Tibial nerve (tissue), 4 donors: ENCODE measurements around the gene ZNF3.

Source experiments
- EP300 ChIP-seq, 2 donors: sonication (generic); formaldehyde crosslinking; IDR thresholded peaks; one replicate each; pipeline ENCODE4 v1.6.1; 2017; ENCODE audit warnings: antibody characterized with exemption in 2 of 2, mild to moderate bottlenecking in 1 of 2
- POLR2A ChIP-seq, 2 donors: fragments of 450-650 bp; IDR thresholded peaks; one replicate each; pipeline ENCODE4 v1.6.1; 2017; ENCODE audit warnings: antibody characterized with exemption in 2 of 2, mild to moderate bottlenecking in 2 of 2, moderate library complexity in 2 of 2
- TF ChIP-seq, protein P1 (sequence below), 5 experiments: fragments of 200-600 bp in 3 of 5; fragments of 450-650 bp in 2 of 5; sonication (generic) in 3 of 5; IDR thresholded peaks; one replicate each; pipeline ENCODE4 v1.5.1; 2016 to 2019; ENCODE audit warnings: antibody characterized with exemption in 5 of 5, mild to moderate bottlenecking in 3 of 5, moderate library complexity in 2 of 5

DNA sequence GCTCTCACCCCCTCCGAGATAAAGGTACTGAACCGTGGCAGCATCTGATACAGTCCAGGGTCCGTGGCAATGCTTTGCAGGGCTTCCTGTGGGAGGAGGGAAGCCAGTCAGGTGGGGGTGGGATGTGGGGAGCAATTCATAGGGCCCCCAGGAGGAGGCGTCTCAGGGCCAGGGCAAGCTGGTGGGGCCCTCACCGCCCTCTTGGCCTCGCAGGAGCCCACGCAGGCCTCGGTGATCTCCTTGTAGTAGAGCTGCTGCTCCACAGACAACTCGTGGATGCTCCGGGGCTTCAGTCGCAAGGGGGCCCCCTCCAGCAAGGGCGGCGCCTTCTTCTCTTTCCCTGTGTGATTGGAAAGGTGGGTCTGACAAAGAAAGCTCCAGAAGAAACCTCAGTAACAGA lies 30.4 kb upstream of the ZNF3 start:
- TF ChIP-seq, protein P1, sequence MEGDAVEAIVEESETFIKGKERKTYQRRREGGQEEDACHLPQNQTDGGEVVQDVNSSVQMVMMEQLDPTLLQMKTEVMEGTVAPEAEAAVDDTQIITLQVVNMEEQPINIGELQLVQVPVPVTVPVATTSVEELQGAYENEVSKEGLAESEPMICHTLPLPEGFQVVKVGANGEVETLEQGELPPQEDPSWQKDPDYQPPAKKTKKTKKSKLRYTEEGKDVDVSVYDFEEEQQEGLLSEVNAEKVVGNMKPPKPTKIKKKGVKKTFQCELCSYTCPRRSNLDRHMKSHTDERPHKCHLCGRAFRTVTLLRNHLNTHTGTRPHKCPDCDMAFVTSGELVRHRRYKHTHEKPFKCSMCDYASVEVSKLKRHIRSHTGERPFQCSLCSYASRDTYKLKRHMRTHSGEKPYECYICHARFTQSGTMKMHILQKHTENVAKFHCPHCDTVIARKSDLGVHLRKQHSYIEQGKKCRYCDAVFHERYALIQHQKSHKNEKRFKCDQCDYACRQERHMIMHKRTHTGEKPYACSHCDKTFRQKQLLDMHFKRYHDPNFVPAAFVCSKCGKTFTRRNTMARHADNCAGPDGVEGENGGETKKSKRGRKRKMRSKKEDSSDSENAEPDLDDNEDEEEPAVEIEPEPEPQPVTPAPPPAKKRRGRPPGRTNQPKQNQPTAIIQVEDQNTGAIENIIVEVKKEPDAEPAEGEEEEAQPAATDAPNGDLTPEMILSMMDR (IDR thresholded peaks at IDR 0.05): no peak
- no peak for TF ChIP-seq POLR2A (IDR thresholded peaks at IDR 0.05)
- TF ChIP-seq EP300 (IDR thresholded peaks at IDR 0.05): no peak
